ENCODE measurements around the gene OR5M8. TPM values are rescaled to one million over a fixed set of nuclear protein-coding genes. Genes with fewer than 3 reads are reported as not detected.

The OR5M8 gene
- total RNA-seq, 1 experiment from 2014 or later = not detected

- no peaks in the 10 kb centered on the region for H3K9me3 ChIP-seq (ENCODE audit: control insufficient read depth, insufficient read depth, low read depth, low read length)
- BruUV-seq (replicated peaks) = no TSS peak
- POLR2A ChIA-PET = no interaction called here
Observed at GRCh38 chr11:56453521-56453920, 37.6 kb downstream of the OR5M8 start.

More at GRCh38 chr11:56453521-56453920, 37.6 kb downstream of the OR5M8 start:
- intact Hi-C loops (cut with micrococcal nuclease; ENCODE audit: unreplicated experiment) (no loop called here), in situ Hi-C loops (cut with HindIII; ENCODE audit: low pct_unique_long_range_greater_than_20kb, low sequenced_read_pairs) (no loop called here)
- Histone ChIP-seq H3K36me3 (ENCODE audit: control insufficient read depth, insufficient read depth, low read length) (no peaks in the 10 kb centered on the region), H3K4me3 (ENCODE audit: low read depth in 2 of 2, low read length in 2 of 2) (no peak overlapping the region), H3K4me1 (ENCODE audit: control insufficient read depth, insufficient read depth, low read length) (no peaks in the 10 kb centered on the region), H3K27ac (ENCODE audit: low read length) (no peak overlapping the region), H3K27me3 (ENCODE audit: control insufficient read depth, insufficient read depth, low read length) (no peaks in the 10 kb centered on the region)
- DNase-seq (ENCODE audit: low read depth, low spot score) (no peak), ATAC-seq (no peak)
- CTCF ChIA-PET = no interaction called here
- TF ChIP-seq CTCF (IDR thresholded peaks at IDR 0.05) (no peak), POLR2AphosphoS5 (IDR thresholded peaks at IDR 0.05; ENCODE audit: low read depth, low read length) (no peak), REST (IDR thresholded peaks at IDR 0.05; ENCODE audit: insufficient read depth in 1 of 2, low read depth in 2 of 2, low read length in 1 of 2) (no peak), TCF7L2 (IDR thresholded peaks at IDR 0.05; ENCODE audit: low read depth, low read length) (no peak), SIN3A (IDR thresholded peaks at IDR 0.05; ENCODE audit: borderline replicate concordance, insufficient read depth, low read depth, low read length) (no peak)

Other genes starting within 250 kb of the OR5M8 start
- not detected for gene OR5T3, start 239.1 kb downstream of the OR5M8 start, total RNA-seq (2021; ENCODE audit: unreplicated experiment)
- not detected for gene OR5T1, start 217.2 kb downstream of the OR5M8 start, total RNA-seq (2021; ENCODE audit: unreplicated experiment)
- not detected for gene OR8H1, start 199.1 kb downstream of the OR5M8 start, total RNA-seq (2021; ENCODE audit: unreplicated experiment)
- gene OR8K3, start 176.2 kb downstream of the OR5M8 start, total RNA-seq (2021; ENCODE audit: unreplicated experiment) = not detected
- gene OR8K1, start 145.3 kb downstream of the OR5M8 start, total RNA-seq (2021; ENCODE audit: unreplicated experiment) = not detected
- not detected for gene OR8J1, start 137.1 kb downstream of the OR5M8 start, total RNA-seq (2021; ENCODE audit: unreplicated experiment)
- gene OR8U1, start 115.7 kb downstream of the OR5M8 start, total RNA-seq (2021; ENCODE audit: unreplicated experiment) = not detected
- not detected for gene OR5AL1, start 78.7 kb downstream of the OR5M8 start, total RNA-seq (2021; ENCODE audit: unreplicated experiment)
- not detected for gene OR5M3, start 18.0 kb downstream of the OR5M8 start, total RNA-seq (2021; ENCODE audit: unreplicated experiment)
- gene OR5M11, start 51.9 kb upstream of the OR5M8 start, total RNA-seq (2021; ENCODE audit: unreplicated experiment) = not detected
- not detected for gene OR5M10, start 86.4 kb upstream of the OR5M8 start, total RNA-seq (2021; ENCODE audit: unreplicated experiment)
- not detected for gene OR5M1, start 123.5 kb upstream of the OR5M8 start, total RNA-seq (2021; ENCODE audit: unreplicated experiment)
- gene OR5AP2, start 151.1 kb upstream of the OR5M8 start, total RNA-seq (2021; ENCODE audit: unreplicated experiment) = not detected
- not detected for gene OR5AR1, start 172.3 kb upstream of the OR5M8 start, total RNA-seq (2021; ENCODE audit: unreplicated experiment)
- not detected for gene OR9G1, start 207.7 kb upstream of the OR5M8 start, total RNA-seq (2021; ENCODE audit: unreplicated experiment)